GM23338 (cell line): ENCODE measurements around the gene ZNF773. TPM values are rescaled to one million over a fixed set of nuclear protein-coding genes. Genes with fewer than 3 reads are reported as not detected.

Source experiments
- ATAC-seq: fragments of 200-7000 bp; cut with Tn5 transposase; 3 replicates; pipeline ENCODE4 v1.9.1; 2020
- DNase-seq: peaks from one replicate; pipeline ENCODE4 v3.0.0-alpha.2; 2015; ENCODE audit warnings: low spot score
- H2AFZ ChIP-seq: fragments of 200-600 bp; sonication (generic); 2 replicates; pipeline ENCODE4 v1.8.0; 2016; ENCODE audit warnings: antibody characterized with exemption, mild to moderate bottlenecking, moderate library complexity
- H3F3A ChIP-seq: fragments of 200-600 bp; sonication (generic); replicated peaks from 2 replicates; pipeline ENCODE4 v1.8.0; 2017; ENCODE audit warnings: antibody characterized with exemption, mixed run types, low read depth
- H3K27ac ChIP-seq: fragments of 200-600 bp; sonication (generic); 2 replicates; pipeline ENCODE4 v1.6.1; 2016; ENCODE audit warnings: low read depth
- H3K27me3 ChIP-seq: fragments of 200-600 bp; sonication (generic); 2 replicates; pipeline ENCODE4 v1.8.0; 2016; ENCODE audit warnings: mild to moderate bottlenecking, mixed run types, moderate library complexity; ENCODE audit not compliant: insufficient read depth
- H3K36me3 ChIP-seq: fragments of 200-600 bp; sonication (generic); 2 replicates; pipeline ENCODE4 v1.8.0; 2016; ENCODE audit warnings: mild to moderate bottlenecking; ENCODE audit not compliant: insufficient read depth
- H3K4me1 ChIP-seq: fragments of 200-600 bp; sonication (generic); 2 replicates; pipeline ENCODE4 v1.8.0; 2016; ENCODE audit warnings: mild to moderate bottlenecking, moderate library complexity; ENCODE audit not compliant: insufficient read depth
- H3K4me2 ChIP-seq: fragments of 200-600 bp; sonication (generic); 2 replicates; pipeline ENCODE4 v1.7.1; 2017; ENCODE audit warnings: mixed run types
- H3K4me3 ChIP-seq: fragments of 200-600 bp; sonication (generic); 2 replicates; pipeline ENCODE4 v1.6.1; 2016; ENCODE audit warnings: mixed run types
- H3K79me2 ChIP-seq: fragments of 200-600 bp; sonication (generic); replicated peaks from 2 replicates; pipeline ENCODE4 v1.8.0; 2017; ENCODE audit warnings: mild to moderate bottlenecking; ENCODE audit not compliant: insufficient read depth
- H3K9me2 ChIP-seq: fragments of 200-600 bp; sonication (generic); 2 replicates; pipeline ENCODE4 v1.8.0; 2017; ENCODE audit not compliant: insufficient read depth
- H4K20me1 ChIP-seq: fragments of 200-600 bp; sonication (generic); replicated peaks from 2 replicates; pipeline ENCODE4 v1.8.0; 2017; ENCODE audit warnings: mild to moderate bottlenecking; ENCODE audit not compliant: insufficient read depth
- H3K27ac Mint-ChIP-seq: 2 replicates; pipeline ENCODE4 v1.8.0; 2020; ENCODE audit warnings: inconsistent platforms, mild to moderate bottlenecking, moderate library complexity, mixed read lengths
- H3K27me3 Mint-ChIP-seq: 3 replicates; pipeline ENCODE4 v1.8.0; 2022; ENCODE audit warnings: low read depth, mild to moderate bottlenecking, moderate library complexity, mixed read lengths, inconsistent platforms; ENCODE audit not compliant: insufficient read depth, poor library complexity
- H3K36me3 Mint-ChIP-seq: 3 replicates; pipeline ENCODE4 v1.8.0; 2021; ENCODE audit warnings: low read depth, mild to moderate bottlenecking, inconsistent platforms, moderate library complexity, mixed read lengths
- H3K4me1 Mint-ChIP-seq: 3 replicates; pipeline ENCODE4 v1.8.0; 2020; ENCODE audit warnings: mild to moderate bottlenecking, inconsistent platforms, mixed read lengths
- H3K4me3 Mint-ChIP-seq: 3 replicates; pipeline ENCODE4 v1.8.0; 2021; ENCODE audit warnings: moderate library complexity, mild to moderate bottlenecking, inconsistent platforms, mixed read lengths
- H3K9me3 Mint-ChIP-seq: 3 replicates; pipeline ENCODE4 v1.8.0; 2020; ENCODE audit warnings: moderate library complexity, mild to moderate bottlenecking, inconsistent platforms, mixed read lengths
- CREB1 ChIP-seq: fragments of 250-450 bp; sonication (Bioruptor Pico); IDR thresholded peaks from 2 replicates; pipeline ENCODE4 v1.5.0; 2020; ENCODE audit warnings: low read depth, mild to moderate bottlenecking, moderate library complexity
- EZH2 ChIP-seq: fragments of 200-600 bp; sonication (generic); IDR thresholded peaks from one replicate; pipeline ENCODE4 v1.8.0; 2017; ENCODE audit warnings: antibody characterized with exemption, mild to moderate bottlenecking, low read depth; ENCODE audit not compliant: unreplicated experiment
- EZH2phosphoT487 ChIP-seq: fragments of 200-600 bp; sonication (generic); IDR thresholded peaks from one replicate; pipeline ENCODE4 v1.8.1; 2018; ENCODE audit warnings: antibody characterized with exemption; ENCODE audit not compliant: unreplicated experiment
- JUNB ChIP-seq: IDR thresholded peaks from one replicate; pipeline ENCODE4 v1.6.1; 2016; ENCODE audit warnings: antibody characterized with exemption; ENCODE audit not compliant: unreplicated experiment
- NANOG ChIP-seq: IDR thresholded peaks from 2 replicates; pipeline ENCODE4 v1.6.1; 2016; ENCODE audit warnings: antibody characterized with exemption, borderline replicate concordance
- POLR2AphosphoS5 ChIP-seq: IDR thresholded peaks from 2 replicates; pipeline ENCODE4 v1.6.1; 2016; ENCODE audit warnings: antibody characterized with exemption, low read depth
- REST ChIP-seq: IDR thresholded peaks from one replicate; pipeline ENCODE4 v1.6.1; 2018; ENCODE audit warnings: antibody characterized with exemption; ENCODE audit not compliant: unreplicated experiment
- ZNF331 ChIP-seq: fragments of 250-450 bp; sonication (Bioruptor Pico); IDR thresholded peaks from 2 replicates; pipeline ENCODE4 v1.5.0; 2020; ENCODE audit warnings: low read depth, mild to moderate bottlenecking, moderate library complexity
- polyA plus RNA-seq: library from polyadenylated mRNA; unstranded; fragments of >200 nt; fragmentation: Nextera tagmentation; extraction: Ambion mirVana; gene quantifications from 2 replicates; pipeline ENCODE4 v1.2.1, GENCODE V29; 2016
- total RNA-seq: library from RNA; depleted of rRNA; stranded (reverse); fragments of >200 nt; shearing (Covaris generic); gene quantifications from 2 replicates; pipeline ENCODE4 v1.2.3, GENCODE V29; 2014
- TF ChIP-seq, protein P1 (sequence below), 2 experiments: fragments of 200-600 bp in 1 of 2; sonication (generic) in 1 of 2; conservative IDR thresholded peaks; 2 replicates each; pipeline versions ENCODE4 v1.5.1 to v1.6.1; 2016 to 2017; ENCODE audit warnings: antibody characterized with exemption in 2 of 2, low read depth in 2 of 2, mild to moderate bottlenecking in 2 of 2, moderate library complexity in 1 of 2
- TF ChIP-seq, protein P2 (sequence below): fragments of 250-450 bp; sonication (Bioruptor Pico); IDR thresholded peaks from 2 replicates; pipeline ENCODE4 v1.5.0; 2020; ENCODE audit warnings: mild to moderate bottlenecking, moderate library complexity

Gene ZNF773
- total and polyA plus RNA-seq, 2 experiments from 2014 or later: 4.1 to 12.9 TPM

GRCh38 chr19:57511484-57511883 lies 11.7 kb downstream of the ZNF773 start:
- TF ChIP-seq ZNF331 (no peak), CREB1 (CRISPR knock-in tag) (no peak), EZH2 (no peak), JUNB (no peak), REST (no peak), POLR2AphosphoS5 (no peak), NANOG (no peak), EZH2phosphoT487 (no peak)
- TF ChIP-seq, protein P1, sequence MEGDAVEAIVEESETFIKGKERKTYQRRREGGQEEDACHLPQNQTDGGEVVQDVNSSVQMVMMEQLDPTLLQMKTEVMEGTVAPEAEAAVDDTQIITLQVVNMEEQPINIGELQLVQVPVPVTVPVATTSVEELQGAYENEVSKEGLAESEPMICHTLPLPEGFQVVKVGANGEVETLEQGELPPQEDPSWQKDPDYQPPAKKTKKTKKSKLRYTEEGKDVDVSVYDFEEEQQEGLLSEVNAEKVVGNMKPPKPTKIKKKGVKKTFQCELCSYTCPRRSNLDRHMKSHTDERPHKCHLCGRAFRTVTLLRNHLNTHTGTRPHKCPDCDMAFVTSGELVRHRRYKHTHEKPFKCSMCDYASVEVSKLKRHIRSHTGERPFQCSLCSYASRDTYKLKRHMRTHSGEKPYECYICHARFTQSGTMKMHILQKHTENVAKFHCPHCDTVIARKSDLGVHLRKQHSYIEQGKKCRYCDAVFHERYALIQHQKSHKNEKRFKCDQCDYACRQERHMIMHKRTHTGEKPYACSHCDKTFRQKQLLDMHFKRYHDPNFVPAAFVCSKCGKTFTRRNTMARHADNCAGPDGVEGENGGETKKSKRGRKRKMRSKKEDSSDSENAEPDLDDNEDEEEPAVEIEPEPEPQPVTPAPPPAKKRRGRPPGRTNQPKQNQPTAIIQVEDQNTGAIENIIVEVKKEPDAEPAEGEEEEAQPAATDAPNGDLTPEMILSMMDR (conservative IDR thresholded peaks at IDR 0.05; ENCODE audit: low read depth in 2 of 2): no peak
- TF ChIP-seq, protein P2, sequence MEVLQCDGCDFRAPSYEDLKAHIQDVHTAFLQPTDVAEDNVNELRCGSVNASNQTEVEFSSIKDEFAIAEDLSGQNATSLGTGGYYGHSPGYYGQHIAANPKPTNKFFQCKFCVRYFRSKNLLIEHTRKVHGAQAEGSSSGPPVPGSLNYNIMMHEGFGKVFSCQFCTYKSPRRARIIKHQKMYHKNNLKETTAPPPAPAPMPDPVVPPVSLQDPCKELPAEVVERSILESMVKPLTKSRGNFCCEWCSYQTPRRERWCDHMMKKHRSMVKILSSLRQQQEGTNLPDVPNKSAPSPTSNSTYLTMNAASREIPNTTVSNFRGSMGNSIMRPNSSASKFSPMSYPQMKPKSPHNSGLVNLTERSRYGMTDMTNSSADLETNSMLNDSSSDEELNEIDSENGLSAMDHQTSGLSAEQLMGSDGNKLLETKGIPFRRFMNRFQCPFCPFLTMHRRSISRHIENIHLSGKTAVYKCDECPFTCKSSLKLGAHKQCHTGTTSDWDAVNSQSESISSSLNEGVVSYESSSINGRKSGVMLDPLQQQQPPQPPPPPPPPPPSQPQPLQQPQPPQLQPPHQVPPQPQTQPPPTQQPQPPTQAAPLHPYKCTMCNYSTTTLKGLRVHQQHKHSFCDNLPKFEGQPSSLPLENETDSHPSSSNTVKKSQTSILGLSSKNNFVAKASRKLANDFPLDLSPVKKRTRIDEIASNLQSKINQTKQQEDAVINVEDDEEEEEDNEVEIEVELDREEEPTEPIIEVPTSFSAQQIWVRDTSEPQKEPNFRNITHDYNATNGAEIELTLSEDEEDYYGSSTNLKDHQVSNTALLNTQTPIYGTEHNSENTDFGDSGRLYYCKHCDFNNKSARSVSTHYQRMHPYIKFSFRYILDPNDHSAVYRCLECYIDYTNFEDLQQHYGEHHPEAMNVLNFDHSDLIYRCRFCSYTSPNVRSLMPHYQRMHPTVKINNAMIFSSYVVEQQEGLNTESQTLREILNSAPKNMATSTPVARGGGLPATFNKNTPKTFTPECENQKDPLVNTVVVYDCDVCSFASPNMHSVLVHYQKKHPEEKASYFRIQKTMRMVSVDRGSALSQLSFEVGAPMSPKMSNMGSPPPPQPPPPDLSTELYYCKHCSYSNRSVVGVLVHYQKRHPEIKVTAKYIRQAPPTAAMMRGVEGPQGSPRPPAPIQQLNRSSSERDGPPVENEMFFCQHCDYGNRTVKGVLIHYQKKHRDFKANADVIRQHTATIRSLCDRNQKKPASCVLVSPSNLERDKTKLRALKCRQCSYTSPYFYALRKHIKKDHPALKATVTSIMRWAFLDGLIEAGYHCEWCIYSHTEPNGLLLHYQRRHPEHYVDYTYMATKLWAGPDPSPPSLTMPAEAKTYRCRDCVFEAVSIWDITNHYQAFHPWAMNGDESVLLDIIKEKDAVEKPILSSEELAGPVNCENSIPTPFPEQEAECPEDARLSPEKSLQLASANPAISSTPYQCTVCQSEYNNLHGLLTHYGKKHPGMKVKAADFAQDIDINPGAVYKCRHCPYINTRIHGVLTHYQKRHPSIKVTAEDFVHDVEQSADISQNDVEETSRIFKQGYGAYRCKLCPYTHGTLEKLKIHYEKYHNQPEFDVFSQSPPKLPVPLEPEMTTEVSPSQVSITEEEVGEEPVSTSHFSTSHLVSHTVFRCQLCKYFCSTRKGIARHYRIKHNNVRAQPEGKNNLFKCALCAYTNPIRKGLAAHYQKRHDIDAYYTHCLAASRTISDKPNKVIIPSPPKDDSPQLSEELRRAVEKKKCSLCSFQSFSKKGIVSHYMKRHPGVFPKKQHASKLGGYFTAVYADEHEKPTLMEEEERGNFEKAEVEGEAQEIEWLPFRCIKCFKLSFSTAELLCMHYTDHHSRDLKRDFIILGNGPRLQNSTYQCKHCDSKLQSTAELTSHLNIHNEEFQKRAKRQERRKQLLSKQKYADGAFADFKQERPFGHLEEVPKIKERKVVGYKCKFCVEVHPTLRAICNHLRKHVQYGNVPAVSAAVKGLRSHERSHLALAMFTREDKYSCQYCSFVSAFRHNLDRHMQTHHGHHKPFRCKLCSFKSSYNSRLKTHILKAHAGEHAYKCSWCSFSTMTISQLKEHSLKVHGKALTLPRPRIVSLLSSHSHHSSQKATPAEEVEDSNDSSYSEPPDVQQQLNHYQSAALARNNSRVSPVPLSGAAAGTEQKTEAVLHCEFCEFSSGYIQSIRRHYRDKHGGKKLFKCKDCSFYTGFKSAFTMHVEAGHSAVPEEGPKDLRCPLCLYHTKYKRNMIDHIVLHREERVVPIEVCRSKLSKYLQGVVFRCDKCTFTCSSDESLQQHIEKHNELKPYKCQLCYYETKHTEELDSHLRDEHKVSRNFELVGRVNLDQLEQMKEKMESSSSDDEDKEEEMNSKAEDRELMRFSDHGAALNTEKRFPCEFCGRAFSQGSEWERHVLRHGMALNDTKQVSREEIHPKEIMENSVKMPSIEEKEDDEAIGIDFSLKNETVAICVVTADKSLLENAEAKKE (CRISPR knock-in tag): no peak
- no peak for ATAC-seq

More at GRCh38 chr19:57511484-57511883, 11.7 kb downstream of the ZNF773 start:
- Histone ChIP-seq H3K4me3 (no peak overlapping the region), H3K36me3 (peaks cover 8% of the 10 kb centered on the region), H3K9me2 (no peaks in the 10 kb centered on the region), H3K4me2 (no peak overlapping the region), H3K27ac (no peak overlapping the region), H4K20me1 (no peaks in the 10 kb centered on the region), H3K27me3 (no peaks in the 10 kb centered on the region), H2AFZ (no peak overlapping the region), H3K4me1 (no peaks in the 10 kb centered on the region), H3F3A (no peaks in the 10 kb centered on the region), H3K79me2 (no peaks in the 10 kb centered on the region)
- H3K4me1 Mint-ChIP-seq: no peaks in the 10 kb centered on the region
- H3K9me3 Mint-ChIP-seq: peaks cover 45% of the 10 kb centered on the region
- H3K4me3 Mint-ChIP-seq: no peak overlapping the region
- no peak overlapping the region for H3K27ac Mint-ChIP-seq
- peaks cover 4% of the 10 kb centered on the region for H3K27me3 Mint-ChIP-seq
- DNase-seq: no peak
- H3K36me3 Mint-ChIP-seq: peaks cover 84% of the 10 kb centered on the region
